ENCODE data around the gene GLO1.
A peak's percentile ranks its signal among the peaks of the same experiment; 100 is the strongest.

The GLO1 gene

DNA sequence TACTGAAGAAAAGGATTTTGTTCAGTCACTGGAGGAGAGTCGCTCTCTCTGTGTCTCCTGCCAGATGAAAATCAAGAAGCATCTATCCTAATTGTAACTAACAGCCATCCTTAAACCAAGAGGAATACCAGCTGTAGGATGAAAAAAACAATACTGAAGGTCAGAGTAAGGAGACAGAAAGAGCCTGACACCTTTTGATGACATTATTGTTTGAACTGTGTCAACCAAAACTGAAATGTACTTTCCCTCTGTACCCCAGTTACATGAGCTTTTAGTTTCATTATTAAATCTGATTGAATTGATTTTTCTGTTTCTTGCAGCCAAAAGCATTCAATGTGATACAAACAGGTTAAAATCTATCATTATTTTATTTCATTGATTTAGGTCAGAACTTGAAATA, 46.0 kb downstream of the GLO1 start:
- no peak for DNase-seq

DNA sequence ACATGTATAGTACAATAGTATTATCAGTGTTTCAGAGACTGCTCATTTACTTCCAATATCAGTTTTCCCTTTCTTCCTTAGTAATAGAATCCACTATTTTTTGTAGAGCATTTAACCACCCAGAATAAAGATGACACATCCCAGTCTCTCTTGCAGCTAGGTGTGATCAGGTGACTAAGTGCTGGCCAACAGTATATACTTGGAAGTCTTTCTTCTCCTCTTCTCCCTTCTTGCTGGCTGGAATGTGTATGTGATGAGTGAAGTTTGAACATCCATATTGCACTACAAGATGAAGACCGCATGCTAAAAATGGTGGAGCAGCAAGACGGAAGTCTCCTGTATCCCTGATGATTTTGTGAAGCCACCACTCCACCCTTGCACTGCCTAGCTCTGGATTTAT, 48.7 kb downstream of the GLO1 start:
- DNase-seq, result no peak

DNA sequence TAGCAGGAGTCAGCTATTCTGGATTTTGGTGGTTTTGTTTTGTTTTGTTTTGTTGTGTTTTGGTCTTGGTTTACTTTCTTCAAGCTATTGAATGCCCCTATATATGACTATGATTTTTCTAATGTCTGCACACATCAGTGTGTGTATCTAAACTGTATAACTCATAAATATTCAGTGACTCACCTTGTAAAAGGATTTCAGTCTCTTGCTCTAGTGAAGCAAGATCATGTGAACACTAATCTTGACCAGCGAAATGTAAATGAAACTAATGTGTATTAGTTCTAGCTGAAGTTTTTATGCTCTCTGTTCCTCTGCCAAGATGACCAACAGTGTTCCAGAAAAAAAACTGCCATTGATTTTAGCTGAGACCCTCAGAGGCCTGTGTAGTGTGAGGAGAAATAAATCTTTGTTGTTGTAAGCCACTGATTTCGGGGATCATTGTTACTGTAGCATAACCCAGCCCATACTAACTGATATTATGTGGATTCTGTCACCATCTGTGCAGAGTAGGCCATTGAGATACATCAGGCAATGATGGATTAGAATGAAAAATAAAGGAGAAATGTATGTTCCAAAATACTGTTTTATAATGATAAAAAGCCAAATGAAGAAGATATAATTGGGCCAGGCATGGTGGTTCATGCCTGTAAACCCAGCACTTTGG, 51.7 kb downstream of the GLO1 start:
- no peak for DNase-seq

DNA sequence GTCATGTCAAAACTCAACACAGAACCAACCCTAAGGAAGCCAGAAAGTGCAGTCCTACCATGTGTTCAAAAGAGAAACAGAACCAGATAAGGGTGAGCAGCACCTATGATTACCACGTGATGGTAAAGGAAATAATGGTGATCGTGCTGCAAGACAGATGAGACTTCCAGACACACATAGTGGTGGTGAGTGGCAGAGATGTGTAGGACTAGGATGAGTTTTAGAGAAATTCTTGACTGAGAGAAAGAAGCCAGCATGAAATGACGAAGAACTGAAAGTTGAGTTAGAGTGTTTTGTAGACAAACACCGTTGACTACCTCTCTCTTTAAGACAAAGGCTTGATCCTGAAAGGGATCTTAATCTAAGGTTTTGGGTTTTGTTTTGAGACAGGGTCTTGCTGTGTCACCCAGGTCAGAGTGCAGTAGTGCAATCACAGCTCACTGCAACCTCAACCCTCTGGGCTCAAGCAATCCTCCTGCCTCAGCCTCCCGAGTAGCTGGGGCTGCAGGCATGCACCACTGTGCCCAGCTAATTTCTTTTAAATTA, 52.7 kb downstream of the GLO1 start:
- DNase-seq, result no peak

GRCh38 chr6:38649744-38650143, 53.2 kb downstream of the GLO1 start:
- no peak for DNase-seq

DNA sequence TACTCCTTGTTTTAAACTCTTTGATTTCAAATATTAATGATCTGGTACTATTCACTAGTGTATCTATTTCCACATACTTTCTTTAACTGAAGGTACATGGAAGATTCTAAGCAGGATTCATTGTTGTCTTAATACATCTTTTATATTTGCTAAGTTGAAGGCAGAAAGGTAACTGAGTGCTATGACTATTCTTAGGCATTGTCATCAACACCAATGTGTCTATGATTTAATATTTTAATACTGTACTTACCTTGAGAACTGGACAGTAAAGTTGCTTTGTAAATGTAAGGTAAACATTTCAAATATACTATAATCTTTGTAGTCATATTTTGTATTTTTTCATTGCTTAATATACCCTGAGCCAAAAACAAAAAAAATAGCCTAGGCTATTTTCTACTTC, 54.3 kb downstream of the GLO1 start:
- DNase-seq, result no peak

- DNase-seq, result no peak
Measured at GRCh38 chr6:38646166-38646878, 56.6 kb downstream of the GLO1 start.

GRCh38 chr6:38644951-38645350, 58.0 kb downstream of the GLO1 start:
- DNase-seq, result no peak

DNA sequence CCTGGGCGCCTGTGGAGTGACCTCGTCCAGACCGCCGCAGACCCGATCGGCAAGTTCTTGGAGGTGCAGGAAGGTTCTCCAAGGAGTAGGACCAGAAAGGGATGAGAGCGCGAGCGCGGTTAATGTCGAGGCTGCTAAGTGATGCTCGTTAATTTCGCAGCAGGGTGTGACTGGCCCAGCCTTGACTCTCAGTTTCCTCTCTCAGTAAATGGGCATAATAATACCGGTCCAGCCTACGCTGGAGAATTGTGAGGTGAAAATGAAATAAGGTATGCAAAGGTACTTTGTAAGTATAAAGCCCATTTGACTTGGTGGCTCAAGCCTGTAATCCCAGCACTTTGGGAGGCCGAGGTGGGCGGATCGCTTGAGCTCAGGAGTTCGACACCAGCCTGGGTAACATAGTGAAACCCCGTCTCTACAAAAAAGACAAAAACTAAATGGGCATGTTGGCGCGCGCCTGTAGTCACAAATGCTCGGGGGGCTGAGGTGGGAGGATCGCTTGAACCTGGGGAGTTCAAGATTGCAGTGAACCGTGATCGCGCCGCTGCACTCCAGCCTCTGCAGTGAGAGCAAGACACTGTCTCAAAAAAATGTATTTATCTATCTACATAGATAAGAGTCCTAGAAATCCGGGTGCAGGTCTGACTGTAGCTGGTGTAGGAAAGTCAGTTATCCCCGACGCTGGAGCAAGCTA, 62.6 kb downstream of the GLO1 start:
- DNase-seq, result no peak

DNA sequence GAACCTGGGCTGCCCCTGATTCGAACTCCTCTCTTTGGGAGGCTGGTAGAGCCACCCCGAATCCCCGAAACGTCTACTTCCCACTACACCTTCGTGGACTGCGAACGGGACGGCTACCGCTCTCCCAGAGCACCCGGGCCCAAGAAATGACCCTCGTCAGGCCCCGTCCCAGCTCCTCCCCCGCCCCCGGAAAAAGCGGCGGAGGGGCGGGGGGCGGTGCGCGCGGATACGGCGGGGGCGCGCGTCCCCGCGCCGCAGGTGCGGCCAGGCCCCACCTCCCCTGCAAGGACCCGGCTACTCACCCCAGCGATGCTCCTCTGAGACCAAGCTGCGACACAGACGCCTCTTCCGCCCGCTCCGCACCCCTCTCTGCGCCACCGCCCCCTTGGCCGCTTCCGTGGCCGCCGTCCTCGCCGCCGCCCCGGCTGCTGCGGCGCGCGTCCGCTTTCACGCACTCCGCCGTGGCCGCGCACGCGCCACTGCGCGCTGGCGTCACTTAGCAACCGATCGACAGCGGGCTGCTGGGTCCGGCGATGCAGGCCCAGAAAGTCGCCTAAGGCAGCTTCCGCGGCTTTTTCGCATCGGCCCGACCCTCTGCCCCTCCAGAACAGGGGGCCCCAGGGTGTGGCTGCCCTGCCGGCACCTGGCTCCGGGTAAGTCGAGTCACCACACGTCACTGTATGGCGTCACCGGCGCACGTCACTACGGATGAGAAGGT, 63.3 kb downstream of the GLO1 start, which contains the start of gene BTBD9:
BTBD9 (minus strand) TSS at position 432 of the 718 bp plus-strand sequence.
- peak; percentile 74 for DNase-seq

DNA sequence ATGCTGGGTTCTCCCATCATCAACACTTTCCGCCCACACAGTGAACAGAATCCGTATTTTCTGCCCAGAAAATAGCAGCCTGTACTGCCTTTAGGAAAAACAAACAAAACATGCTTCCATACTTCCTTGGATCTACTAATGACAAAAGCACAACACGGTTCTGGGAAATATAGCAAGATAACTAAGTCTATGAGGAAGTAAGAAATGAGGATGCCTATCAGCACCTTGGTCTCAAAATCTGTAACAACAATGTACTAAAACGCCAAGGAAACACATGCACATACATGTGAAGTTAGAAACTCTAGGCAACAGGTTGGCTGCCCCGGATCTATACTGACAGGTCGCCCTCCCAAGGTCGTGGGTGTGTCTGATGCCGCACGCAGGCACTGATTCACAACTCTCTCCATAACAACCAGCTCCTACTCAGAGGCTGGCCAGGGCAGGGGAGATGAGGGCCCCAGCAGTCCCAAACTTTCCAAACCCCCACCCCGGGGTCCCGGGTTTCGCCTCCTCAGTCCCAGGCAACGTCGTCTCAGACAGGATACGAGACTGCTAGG, 63.9 kb downstream of the GLO1 start:
- DNase-seq, result no peak

DNA sequence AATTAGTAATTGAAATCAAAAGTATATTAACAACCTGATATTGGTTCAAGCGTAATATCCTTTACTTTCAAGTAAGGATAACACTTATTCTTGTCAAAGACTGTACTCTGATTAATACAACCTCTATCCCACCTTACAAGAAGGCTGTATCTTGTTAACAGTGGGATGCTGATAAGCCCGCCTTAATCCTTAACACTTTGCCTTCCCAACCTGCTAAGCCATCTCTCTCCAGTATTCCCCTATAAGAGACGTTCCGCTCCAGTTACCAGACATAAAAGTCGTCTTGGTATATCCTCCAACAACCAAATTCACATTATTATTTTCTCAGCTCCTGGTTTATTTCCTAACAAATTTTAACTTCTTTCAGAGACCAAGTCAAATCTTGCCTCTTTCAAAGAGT, 65.2 kb downstream of the GLO1 start:
- no peak for DNase-seq

- DNase-seq, result no peak
Measured at GRCh38 chr6:38636027-38636426, 66.9 kb downstream of the GLO1 start.

DNA sequence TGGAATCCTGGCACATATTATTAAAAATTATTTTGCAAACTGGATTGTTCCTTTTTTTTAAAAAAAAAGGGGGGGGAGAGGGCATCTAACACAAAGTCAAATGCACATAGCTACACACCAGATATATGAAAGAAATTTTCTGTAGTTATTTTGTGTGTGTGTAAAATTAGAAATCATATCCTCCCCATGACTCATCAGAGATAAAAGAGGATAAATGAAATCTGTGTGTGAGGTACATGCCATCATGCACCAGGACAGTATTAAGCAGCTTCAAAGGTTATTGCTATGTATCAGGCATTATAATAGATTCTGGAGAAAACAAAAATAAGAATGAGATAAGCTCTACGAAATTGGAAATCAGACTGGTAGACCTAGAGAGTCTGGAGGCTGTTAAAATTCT, 68.4 kb downstream of the GLO1 start:
- no peak for DNase-seq

- no peak for DNase-seq
Measured at GRCh38 chr6:38632490-38632889, 70.5 kb downstream of the GLO1 start.

- DNase-seq, result no peak
Measured at GRCh38 chr6:38631186-38631783, 71.7 kb downstream of the GLO1 start.
